ENCODE data around the gene HYAL1.

DNA sequence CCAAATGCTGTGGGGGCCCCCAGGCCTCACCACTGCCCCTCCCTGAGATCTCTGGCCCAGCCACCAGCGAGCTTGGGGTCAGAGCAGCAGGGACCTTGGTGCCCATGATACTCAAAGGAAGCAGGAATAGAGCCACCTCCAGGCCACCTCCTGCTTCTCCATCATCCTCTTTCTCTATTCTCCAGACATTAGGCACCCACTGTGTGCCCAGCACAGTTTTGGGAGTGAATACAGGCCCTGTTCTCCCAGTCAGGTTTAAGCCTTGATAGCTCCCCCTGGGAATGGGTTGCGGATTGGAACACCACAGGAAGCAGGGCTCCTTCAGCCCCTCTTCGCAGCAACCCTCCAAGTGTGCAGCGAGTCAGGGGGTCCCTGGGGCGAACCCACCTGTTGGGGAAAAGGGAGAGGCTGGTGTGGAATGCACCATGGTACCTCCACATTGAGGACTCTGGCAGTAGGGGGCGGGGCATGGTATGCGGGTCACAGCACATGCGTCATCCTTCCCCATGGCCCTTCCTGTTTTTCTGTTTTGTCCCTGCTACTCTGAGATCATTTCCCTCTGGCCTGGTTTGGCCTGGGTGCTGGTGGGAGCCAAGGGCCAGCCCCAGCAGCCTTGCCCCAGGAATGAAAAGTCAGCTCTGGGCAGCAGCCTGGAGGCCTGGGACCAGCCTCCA lies 48.7 kb downstream of the HYAL1 start:
- TF ChIP-seq POLR2A (IDR thresholded peaks at IDR 0.05; ENCODE audit: low read depth, low read length) = no peak
- no peak for TF ChIP-seq POLR2AphosphoS5 (IDR thresholded peaks at IDR 0.05; ENCODE audit: low read depth, low read length)
- no peak for TF ChIP-seq TAF1 (IDR thresholded peaks at IDR 0.05; ENCODE audit: low read depth, low read length)
- TF ChIP-seq SPI1 (IDR thresholded peaks at IDR 0.05; ENCODE audit: low read depth, low read length) = no peak
- no peak for TF ChIP-seq POU2F2 (IDR thresholded peaks at IDR 0.05; ENCODE audit: low read depth, low read length)
